ENCODE measurements around the gene EXD3. TPM values are rescaled to one million over a fixed set of nuclear protein-coding genes. Genes with fewer than 3 reads are reported as not detected.

The EXD3 gene
- total RNA-seq, 2 experiments from 2014 or later = 20.8 to 27.0 TPM

DNA sequence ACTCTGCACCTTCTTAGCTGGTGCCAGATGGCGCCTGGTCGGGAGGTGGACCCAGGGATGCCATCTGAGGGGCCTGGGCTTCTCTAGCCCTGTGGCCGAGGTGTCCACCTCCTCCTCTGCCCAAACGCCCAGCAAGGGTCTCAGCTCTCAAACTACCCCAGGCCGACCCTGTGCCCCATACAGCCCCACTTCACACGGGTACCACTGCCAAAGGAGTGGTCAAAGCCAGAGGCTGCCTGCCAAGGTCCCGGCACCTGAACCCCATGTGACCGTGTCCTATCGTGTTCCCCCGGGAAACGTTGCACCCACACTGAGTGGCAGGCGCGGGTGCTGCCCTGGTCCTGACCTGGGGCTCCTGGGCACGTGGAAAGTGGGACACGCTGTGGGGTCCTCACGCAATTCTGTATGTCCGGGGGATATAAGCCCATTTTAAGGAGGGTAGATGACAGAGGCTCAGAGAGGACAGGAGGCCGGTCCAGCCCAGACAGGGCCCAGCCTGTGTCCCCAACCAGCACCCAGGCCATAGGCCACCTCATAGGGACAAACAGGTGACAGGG lies 16.3 kb upstream of the EXD3 start:
- no peak overlapping the region for H3K4me3 ChIP-seq (ENCODE audit: low read depth, low read length, poor library complexity, severe bottlenecking)
- no peaks in the 10 kb centered on the region; the same call in 1 of the 2 replicates for H4K20me1 ChIP-seq (ENCODE audit: insufficient read depth, low read length)
- H3K79me2 ChIP-seq (ENCODE audit: insufficient read depth, low read depth, low read length) = no peaks in the 10 kb centered on the region
- H3K36me3 ChIP-seq (ENCODE audit: insufficient read depth, low read length) = no peaks in the 10 kb centered on the region
- no peak overlapping the region for H3K27ac ChIP-seq (ENCODE audit: low read depth, low read length, poor library complexity, severe bottlenecking)
- H3K9me2 ChIP-seq (ENCODE audit: insufficient read depth, low read length) = no peaks in the 10 kb centered on the region
- CTCF ChIA-PET (ENCODE audit: unreplicated experiment) = interaction anchor here (0.6 kb wide), 1 partner anchor 172 kb away, joined by 3 read pairs; no protein-coding TSS in a partner anchor
- POLR2A ChIA-PET = no interaction called here
- H2AFZ ChIP-seq (ENCODE audit: low read length) = no peak overlapping the region
- intact Hi-C loops (cut with micrococcal nuclease; ENCODE audit: unreplicated experiment) = no loop called here
- H3K4me2 ChIP-seq (ENCODE audit: low read length) = no peak overlapping the region
- no peak for DNase-seq (ENCODE audit: low spot score)
- no TSS peak for BruUV-seq (replicated peaks)
- H3K4me1 ChIP-seq (ENCODE audit: insufficient read depth, low read length, poor library complexity, severe bottlenecking) = no peaks in the 10 kb centered on the region
- no peak for TF ChIP-seq EZH2phosphoT487 (IDR thresholded peaks at IDR 0.05; ENCODE audit: borderline replicate concordance, low read depth, low read length)
- H3K9me3 ChIP-seq (ENCODE audit: low read length) = no peaks in the 10 kb centered on the region

DNA sequence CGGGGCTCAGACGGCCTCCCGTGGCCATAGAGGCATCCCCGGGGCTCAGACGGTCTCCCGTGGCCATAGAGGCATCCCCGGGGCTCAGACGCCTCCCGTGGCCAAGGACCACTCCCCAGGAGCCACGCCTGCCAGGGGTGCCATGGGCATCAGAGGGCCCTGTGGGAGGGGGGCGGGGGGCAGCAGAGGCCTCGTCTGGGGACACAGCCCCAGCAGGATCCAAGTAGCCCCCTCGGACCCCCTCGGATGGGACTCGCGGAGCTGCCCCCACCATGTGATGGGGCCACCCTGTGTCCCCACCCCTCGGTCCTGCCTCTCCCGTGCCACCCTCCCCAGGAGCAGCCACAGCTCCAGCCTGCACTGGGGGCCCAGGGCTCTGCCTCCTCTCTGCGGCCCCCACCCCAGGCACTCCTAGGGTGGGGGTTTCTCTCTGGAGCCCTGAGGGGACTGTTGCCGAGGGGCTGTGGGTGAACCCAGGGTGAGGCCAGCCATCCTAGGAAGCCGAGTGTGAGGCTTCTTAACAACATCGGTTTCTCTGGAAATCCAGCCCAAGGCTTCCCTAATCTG lies 15.7 kb upstream of the EXD3 start:
- H2AFZ ChIP-seq (ENCODE audit: low read length) = no peak overlapping the region
- ChIA-PET POLR2A (no interaction called here), CTCF (ENCODE audit: unreplicated experiment) (no interaction called here)
- TF ChIP-seq EZH2phosphoT487 (IDR thresholded peaks at IDR 0.05; ENCODE audit: borderline replicate concordance, low read depth, low read length) = no peak
- H3K4me3 ChIP-seq (ENCODE audit: low read depth, low read length, poor library complexity, severe bottlenecking) = no peak overlapping the region
- no peaks in the 10 kb centered on the region for H3K79me2 ChIP-seq (ENCODE audit: insufficient read depth, low read depth, low read length)
- H4K20me1 ChIP-seq (ENCODE audit: insufficient read depth, low read length) = no peaks in the 10 kb centered on the region; the same call in 1 of the 2 replicates
- H3K9me3 ChIP-seq (ENCODE audit: low read length) = no peaks in the 10 kb centered on the region
- BruUV-seq (replicated peaks) = no TSS peak
- no peaks in the 10 kb centered on the region for H3K36me3 ChIP-seq (ENCODE audit: insufficient read depth, low read length)
- no peaks in the 10 kb centered on the region for H3K4me1 ChIP-seq (ENCODE audit: insufficient read depth, low read length, poor library complexity, severe bottlenecking)
- intact Hi-C loops (cut with micrococcal nuclease; ENCODE audit: unreplicated experiment) = no loop called here
- H3K27ac ChIP-seq (ENCODE audit: low read depth, low read length, poor library complexity, severe bottlenecking) = no peak overlapping the region
- no peaks in the 10 kb centered on the region for H3K9me2 ChIP-seq (ENCODE audit: insufficient read depth, low read length)
- no peak overlapping the region for H3K4me2 ChIP-seq (ENCODE audit: low read length)
- no peak for DNase-seq (ENCODE audit: low spot score)

- ChIA-PET POLR2A (no interaction called here), CTCF (ENCODE audit: unreplicated experiment) (interaction anchor here (0.5 kb wide), 1 partner anchor 200 kb away, joined by 3 read pairs; no protein-coding TSS in a partner anchor)
- no peak overlapping the region for H3K4me3 ChIP-seq (ENCODE audit: low read depth, low read length, poor library complexity, severe bottlenecking)
- H3K27ac ChIP-seq (ENCODE audit: low read depth, low read length, poor library complexity, severe bottlenecking) = no peak overlapping the region
- DNase-seq (ENCODE audit: low spot score) = no peak
- intact Hi-C loops (cut with micrococcal nuclease; ENCODE audit: unreplicated experiment) = no loop called here
- no peaks in the 10 kb centered on the region for H3K9me2 ChIP-seq (ENCODE audit: insufficient read depth, low read length)
- H3K4me2 ChIP-seq (ENCODE audit: low read length) = no peak overlapping the region
- H2AFZ ChIP-seq (ENCODE audit: low read length) = no peak overlapping the region
- no peak for TF ChIP-seq EZH2phosphoT487 (IDR thresholded peaks at IDR 0.05; ENCODE audit: borderline replicate concordance, low read depth, low read length)
- TF ChIP-seq, protein P1, sequence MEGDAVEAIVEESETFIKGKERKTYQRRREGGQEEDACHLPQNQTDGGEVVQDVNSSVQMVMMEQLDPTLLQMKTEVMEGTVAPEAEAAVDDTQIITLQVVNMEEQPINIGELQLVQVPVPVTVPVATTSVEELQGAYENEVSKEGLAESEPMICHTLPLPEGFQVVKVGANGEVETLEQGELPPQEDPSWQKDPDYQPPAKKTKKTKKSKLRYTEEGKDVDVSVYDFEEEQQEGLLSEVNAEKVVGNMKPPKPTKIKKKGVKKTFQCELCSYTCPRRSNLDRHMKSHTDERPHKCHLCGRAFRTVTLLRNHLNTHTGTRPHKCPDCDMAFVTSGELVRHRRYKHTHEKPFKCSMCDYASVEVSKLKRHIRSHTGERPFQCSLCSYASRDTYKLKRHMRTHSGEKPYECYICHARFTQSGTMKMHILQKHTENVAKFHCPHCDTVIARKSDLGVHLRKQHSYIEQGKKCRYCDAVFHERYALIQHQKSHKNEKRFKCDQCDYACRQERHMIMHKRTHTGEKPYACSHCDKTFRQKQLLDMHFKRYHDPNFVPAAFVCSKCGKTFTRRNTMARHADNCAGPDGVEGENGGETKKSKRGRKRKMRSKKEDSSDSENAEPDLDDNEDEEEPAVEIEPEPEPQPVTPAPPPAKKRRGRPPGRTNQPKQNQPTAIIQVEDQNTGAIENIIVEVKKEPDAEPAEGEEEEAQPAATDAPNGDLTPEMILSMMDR (conservative IDR thresholded peaks at IDR 0.05; ENCODE audit: low read length) = no peak
- no peaks in the 10 kb centered on the region for H3K9me3 ChIP-seq (ENCODE audit: low read length)
- no peaks in the 10 kb centered on the region; the same call in 1 of the 2 replicates for H4K20me1 ChIP-seq (ENCODE audit: insufficient read depth, low read length)
- H3K36me3 ChIP-seq (ENCODE audit: insufficient read depth, low read length) = no peaks in the 10 kb centered on the region
- no TSS peak for BruUV-seq (replicated peaks)
- H3K79me2 ChIP-seq (ENCODE audit: insufficient read depth, low read depth, low read length) = no peaks in the 10 kb centered on the region
- no peaks in the 10 kb centered on the region for H3K4me1 ChIP-seq (ENCODE audit: insufficient read depth, low read length, poor library complexity, severe bottlenecking)
Observed at GRCh38 chr9:137437691-137438590, 15.0 kb upstream of the EXD3 start.
